T-helper 2 cell treated with Interferon-gamma antibody and Interleukin-4, amounts not matched to agents 5 μg/mL and 100 μg/mL, for 36 hours (primary cell): ENCODE data around the gene MSRB1.
"Not testable (repeated sequence)": the region's sequence is repeated elsewhere in the genome, so short reads cannot be mapped to it uniquely, and the experiment has no call there.

Source experiments
- DNase-seq: peaks from one replicate; pipeline ENCODE4 v3.0.0; 2021; ENCODE audit warnings: low spot score
- H3K27ac Mint-ChIP-seq: one replicate; pipeline ENCODE4 v1.8.0; 2021; ENCODE audit warnings: mild to moderate bottlenecking, mixed read lengths
- H3K27me3 Mint-ChIP-seq: one replicate; pipeline ENCODE4 v1.8.0; 2021; ENCODE audit warnings: low read depth, mixed read lengths
- H3K36me3 Mint-ChIP-seq: one replicate; pipeline ENCODE4 v1.8.0; 2021; ENCODE audit warnings: low read depth, mixed read lengths
- H3K4me1 Mint-ChIP-seq: one replicate; pipeline ENCODE4 v1.8.0; 2021; ENCODE audit warnings: low read depth, mixed read lengths
- H3K4me3 Mint-ChIP-seq: one replicate; pipeline ENCODE4 v1.8.0; 2022; ENCODE audit warnings: mild to moderate bottlenecking, moderate library complexity, mixed read lengths
- H3K9me3 Mint-ChIP-seq: one replicate; pipeline ENCODE4 v1.8.0; 2021; ENCODE audit warnings: mixed read lengths

The MSRB1 gene

DNA sequence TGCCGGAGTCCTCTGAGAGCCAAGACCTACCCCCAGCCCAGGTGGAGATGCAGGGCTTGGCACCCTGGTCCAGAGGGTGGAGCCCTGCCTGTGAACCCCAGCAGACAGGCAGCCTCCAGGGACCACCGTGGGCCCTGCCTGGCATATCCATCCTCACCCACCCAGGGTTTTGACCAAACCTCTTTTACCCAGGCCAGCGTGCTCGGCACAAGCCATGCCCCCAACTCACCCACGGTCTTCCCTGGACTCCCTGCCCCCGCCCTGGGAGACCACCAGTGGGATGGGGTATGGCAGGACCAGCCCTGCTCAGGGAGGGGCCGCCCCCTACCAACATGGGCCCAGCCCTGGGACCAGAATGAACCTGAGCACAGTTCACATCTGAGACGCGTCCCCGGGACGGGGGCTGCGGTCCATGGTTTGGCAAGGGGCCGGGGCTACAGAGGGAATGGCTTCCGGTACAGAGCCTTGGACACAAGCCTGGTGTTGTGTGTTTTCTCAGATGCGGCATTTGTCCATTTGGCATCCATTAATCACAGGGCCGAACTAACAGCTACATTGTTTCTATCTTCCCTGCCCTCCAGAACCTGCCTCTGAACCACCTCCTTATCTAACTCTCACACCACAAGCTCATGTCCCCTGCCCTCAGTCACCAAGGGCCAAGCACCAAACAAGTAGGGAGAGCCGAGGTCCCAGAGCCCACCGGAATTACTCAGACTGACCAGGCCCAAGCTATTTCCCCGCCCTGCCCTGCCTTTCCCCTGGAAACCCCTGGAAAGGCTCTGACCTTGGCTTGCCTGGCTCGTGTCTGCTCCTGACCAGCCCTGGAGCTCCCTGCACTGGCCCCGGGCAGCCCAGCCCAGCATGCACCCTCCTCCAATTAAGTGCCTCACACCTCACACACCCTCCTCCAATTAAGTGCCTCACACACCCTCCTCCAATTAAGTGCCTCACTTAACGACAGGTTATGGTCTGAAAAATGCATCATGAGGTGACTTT is 38.9 kb downstream of the MSRB1 start:
- no peak for DNase-seq
- Mint-ChIP-seq H3K27ac (no peak overlapping the region), H3K4me3 (no peak overlapping the region), H3K9me3 (no peaks in the 10 kb centered on the region), H3K4me1 (no peaks in the 10 kb centered on the region), H3K27me3 (peaks cover 9% of the 10 kb centered on the region), H3K36me3 (no peaks in the 10 kb centered on the region)

DNA sequence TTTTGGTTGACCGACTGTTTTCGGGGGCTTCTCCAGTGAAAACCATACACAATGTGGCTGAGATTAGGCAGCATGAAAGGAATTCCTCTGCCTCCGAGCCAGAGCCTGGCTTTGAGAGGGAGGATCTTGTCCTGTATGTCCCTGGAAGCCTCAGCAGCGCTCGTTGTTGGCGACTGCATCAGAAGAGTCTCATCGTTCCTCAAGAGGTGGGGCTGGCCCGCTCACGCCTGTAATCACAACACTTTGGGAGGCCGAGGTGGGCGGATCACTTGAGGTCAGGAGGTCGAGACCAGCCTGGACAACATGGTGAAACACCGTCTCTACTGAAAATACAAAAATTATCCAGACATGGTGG is 39.8 kb downstream of the MSRB1 start:
- Mint-ChIP-seq H3K4me3 (no peak overlapping the region), H3K27ac (no peak overlapping the region), H3K4me1 (no peaks in the 10 kb centered on the region), H3K9me3 (no peaks in the 10 kb centered on the region), H3K36me3 (no peaks in the 10 kb centered on the region), H3K27me3 (peaks cover 4% of the 10 kb centered on the region)
- no peak for DNase-seq

DNA sequence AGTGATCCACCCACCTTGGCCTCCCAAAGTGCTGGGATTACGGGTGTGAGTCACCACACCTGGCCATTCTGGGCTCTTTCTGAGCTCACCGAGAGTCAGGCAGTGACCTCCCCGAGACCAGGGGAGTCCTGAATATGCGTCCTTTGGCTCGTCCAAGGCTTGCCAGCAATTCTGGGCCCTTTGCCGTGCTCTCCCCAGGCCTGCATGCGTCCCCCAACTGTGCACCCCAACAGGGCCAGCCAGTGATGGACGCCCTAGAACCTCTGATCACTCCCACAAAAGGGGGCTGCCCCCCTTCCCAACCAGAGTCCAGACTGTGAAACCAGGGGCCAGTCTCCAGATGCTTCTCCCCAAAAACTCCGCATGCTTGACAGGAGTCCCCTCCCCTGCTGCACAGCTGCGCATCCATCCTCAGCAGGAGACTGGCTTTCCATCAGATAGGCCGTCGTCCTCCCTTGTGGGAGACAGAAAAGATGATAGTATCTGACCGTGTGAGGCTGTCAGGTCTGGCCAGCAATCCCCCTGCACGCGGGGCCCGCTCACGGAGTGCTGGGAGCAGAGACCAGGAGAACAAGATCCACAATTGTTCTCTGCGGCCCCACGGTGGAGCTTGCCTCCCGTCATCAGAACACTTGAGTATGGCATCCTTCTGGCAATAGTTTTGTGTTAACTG is 40.3 kb downstream of the MSRB1 start:
- Mint-ChIP-seq H3K9me3 (no peaks in the 10 kb centered on the region), H3K27ac (no peak overlapping the region), H3K4me1 (no peaks in the 10 kb centered on the region), H3K27me3 (peaks cover 4% of the 10 kb centered on the region), H3K4me3 (no peak overlapping the region), H3K36me3 (no peaks in the 10 kb centered on the region)
- no peak for DNase-seq

DNA sequence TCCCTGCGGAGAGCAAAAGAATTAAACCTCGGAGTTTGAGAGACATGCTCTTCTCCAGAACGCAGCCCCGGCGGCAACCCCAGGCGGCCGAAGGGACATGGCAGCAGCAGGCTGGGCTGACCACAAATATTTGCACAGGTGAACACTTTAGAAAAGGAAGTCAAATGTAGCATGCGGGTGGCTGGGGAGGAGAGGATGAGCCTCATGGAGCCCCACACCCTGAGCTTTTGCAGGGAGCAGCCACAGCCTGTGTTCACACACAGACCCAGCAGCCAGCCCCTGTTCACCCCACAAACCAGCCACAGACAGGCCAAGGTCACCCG is 42.6 kb downstream of the MSRB1 start:
- H3K4me1 Mint-ChIP-seq = no peaks in the 10 kb centered on the region
- no peak for DNase-seq
- H3K27me3 Mint-ChIP-seq = no peaks in the 10 kb centered on the region
- H3K4me3 Mint-ChIP-seq = no peak overlapping the region
- no peaks in the 10 kb centered on the region for H3K9me3 Mint-ChIP-seq
- H3K27ac Mint-ChIP-seq = no peak overlapping the region
- no peaks in the 10 kb centered on the region for H3K36me3 Mint-ChIP-seq

DNA sequence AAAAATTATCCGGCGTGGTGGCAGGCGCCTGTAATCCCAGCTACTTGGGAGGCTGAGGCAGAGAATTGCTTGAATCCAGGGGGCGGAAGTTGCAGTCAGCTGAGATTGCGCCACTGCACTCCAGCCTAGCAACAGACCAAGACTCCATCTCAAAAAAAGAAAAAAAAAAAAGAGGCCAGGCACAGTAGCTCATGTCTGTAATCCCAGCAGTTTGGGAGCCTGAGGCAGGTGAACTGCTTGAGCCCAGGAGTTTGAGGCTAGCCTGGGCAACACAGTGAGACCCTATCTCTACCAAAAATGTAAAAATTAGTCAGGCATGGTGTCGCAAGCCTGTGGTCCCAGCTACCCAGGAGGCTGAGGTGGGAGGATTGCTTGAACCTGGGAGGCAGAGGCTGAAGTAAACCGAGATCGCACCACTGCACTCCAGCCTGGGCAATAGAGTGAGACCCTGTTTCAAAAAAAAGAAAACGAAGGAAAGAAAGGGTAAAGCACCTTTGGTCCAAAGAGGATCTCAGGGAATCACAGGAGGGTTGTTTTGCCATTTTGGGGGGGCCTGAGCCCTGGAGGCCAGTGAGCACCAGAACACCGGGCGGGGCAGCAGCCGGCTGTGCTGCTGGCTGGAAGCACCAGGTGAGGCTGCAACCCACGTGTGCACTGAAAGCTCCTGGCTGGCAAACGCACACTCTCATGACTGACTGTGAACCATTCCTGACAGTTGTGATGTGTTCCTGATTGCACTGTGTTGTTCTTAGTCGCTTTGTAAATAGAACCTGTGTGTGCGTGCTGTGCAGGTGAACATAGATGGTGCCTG is 43.2 kb downstream of the MSRB1 start:
- Mint-ChIP-seq H3K4me1 (no peaks in the 10 kb centered on the region), H3K36me3 (no peaks in the 10 kb centered on the region), H3K27ac (no peak overlapping the region), H3K4me3 (no peak overlapping the region), H3K27me3 (no peaks in the 10 kb centered on the region), H3K9me3 (no peaks in the 10 kb centered on the region)
- DNase-seq = no peak

DNA sequence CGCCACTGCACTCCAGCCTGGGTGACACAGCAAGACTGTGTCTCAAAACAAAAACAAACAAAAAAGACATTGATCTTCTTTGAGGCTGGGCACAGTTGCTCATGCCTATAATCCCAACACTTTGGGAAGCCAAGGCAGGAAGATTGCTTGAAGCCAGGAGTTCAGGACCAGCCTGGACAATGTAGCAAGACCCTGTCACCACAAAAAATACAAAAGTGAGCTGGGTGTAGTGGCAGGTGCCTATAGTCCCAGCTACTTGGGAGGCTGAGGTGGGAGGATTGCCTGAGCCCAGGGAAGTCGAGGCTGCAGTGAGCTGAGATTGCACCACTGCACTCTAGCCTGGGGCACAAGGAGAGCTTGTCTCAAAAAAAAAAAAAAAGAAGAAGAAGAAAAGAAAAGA is 45.3 kb downstream of the MSRB1 start:
- not testable (repeated sequence) for H3K27ac Mint-ChIP-seq, H3K4me3 Mint-ChIP-seq, DNase-seq, H3K36me3 Mint-ChIP-seq, H3K27me3 Mint-ChIP-seq, H3K9me3 Mint-ChIP-seq, H3K4me1 Mint-ChIP-seq

DNA sequence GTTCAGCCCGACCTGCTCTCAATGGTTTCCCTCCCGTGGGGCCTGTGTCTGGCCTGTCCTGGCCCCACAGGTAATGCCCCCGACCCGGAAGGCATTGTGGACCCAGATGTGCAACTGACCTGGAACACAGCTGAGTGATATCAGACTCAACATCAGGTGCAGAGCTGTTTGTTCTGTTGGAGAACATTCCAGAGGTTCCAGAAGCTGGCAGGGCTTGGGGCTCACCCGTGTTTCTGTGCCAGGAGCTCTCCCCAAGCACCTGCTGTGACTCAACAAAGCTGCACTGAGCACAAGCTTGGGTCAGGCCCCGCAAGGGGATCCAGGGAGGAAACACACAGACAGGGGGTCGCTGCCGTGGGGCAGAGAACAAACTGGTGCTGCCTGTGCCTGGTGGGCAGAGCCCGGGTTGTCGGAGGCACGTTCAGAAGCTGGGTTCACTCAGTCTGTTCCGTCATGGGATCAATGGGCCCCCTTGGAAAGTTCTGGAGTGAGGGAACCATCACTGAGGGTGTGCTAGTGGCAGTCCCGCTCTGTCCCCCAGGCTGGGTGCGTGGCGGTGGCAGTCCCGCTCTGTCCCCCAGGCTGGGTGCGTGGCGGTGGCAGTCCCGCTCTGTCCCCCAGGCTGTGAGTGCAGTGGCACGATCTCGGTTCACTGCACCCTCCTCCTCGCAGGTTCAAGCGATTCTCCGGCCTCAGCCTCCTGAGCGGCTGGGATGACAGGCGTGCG is 46.9 kb downstream of the MSRB1 start:
- no peak for DNase-seq
- Mint-ChIP-seq H3K9me3 (no peaks in the 10 kb centered on the region), H3K4me3 (no peak overlapping the region), H3K4me1 (no peaks in the 10 kb centered on the region), H3K36me3 (no peaks in the 10 kb centered on the region), H3K27ac (no peak overlapping the region), H3K27me3 (no peaks in the 10 kb centered on the region)

DNA sequence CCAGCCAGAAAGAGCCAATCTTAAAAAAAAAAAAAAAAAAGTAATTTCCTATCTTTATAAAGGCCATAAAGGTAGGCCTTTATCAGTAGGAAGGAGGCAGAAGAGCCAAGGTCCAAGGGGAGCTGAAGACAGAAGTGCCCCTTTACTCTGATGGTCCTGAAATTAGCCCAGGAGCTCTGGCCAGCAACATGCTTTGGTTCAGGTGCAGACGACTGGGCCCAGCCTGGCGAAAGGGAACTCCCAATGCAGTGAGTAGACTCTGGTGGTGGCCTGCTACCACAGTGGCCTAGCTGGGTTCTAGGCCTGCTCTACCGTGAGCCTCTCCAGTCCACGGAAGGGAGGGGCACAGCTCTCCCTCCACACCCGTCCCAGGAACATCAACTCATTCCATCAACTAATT is 47.9 kb downstream of the MSRB1 start:
- H3K9me3 Mint-ChIP-seq = no peaks in the 10 kb centered on the region
- peaks cover 4% of the 10 kb centered on the region for H3K27me3 Mint-ChIP-seq
- H3K27ac Mint-ChIP-seq = no peak overlapping the region
- no peaks in the 10 kb centered on the region for H3K36me3 Mint-ChIP-seq
- no peak for DNase-seq
- H3K4me1 Mint-ChIP-seq = no peaks in the 10 kb centered on the region
- no peak overlapping the region for H3K4me3 Mint-ChIP-seq

DNA sequence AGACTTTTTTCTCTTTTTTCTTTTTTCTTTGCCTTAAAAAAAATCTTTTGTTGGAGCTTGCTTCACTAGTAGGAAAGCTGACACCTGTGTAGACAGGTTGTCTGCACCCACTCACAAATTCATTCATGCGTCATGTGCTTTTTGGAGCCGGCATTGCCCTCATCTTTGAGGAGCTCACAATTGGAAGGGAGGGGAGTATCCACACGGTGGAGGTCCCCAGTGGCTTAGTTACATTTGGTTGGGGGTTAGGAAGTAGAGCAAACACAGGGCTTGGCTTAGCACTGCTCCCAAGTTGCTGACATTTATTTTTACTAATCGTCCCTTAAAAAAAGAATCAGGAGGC is 52.3 kb downstream of the MSRB1 start:
- Mint-ChIP-seq H3K27me3 (peaks cover 6% of the 10 kb centered on the region), H3K4me1 (no peaks in the 10 kb centered on the region), H3K36me3 (no peaks in the 10 kb centered on the region), H3K4me3 (no peak overlapping the region), H3K27ac (no peak overlapping the region), H3K9me3 (no peaks in the 10 kb centered on the region)
- no peak for DNase-seq

DNA sequence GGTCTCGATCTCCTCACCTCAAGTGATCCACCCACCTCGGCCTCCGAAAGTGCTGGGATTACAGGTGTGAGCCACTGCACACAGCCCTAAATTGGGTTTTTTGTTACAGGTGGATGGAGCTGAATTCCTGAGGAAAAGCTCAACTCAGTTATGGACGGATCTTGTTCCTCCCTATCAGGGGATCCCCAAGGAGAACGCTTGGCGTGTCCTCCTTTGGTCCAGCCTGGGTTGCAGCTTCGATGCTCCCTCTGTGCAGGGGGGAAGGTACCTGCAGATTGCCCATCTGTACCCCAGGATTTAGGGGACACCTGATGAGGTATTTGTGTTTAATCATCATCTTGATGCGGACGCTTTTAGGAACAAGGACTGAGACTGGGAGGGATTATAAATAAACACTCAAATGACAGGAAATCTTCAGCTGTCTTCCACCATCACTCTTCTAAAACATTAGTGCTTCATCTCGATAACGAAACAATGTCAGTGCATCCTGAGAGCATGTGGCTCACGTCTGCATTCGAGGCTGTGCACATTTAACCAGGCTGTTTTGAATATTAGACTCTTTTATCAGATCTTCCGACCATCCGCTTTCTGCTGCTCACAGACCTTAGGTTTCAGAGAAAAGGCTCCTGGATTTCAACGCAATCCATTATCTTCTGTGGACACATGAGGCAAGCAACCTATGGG is 52.8 kb downstream of the MSRB1 start:
- H3K4me3 Mint-ChIP-seq = no peak overlapping the region
- H3K27me3 Mint-ChIP-seq = peaks cover 6% of the 10 kb centered on the region
- no peak for DNase-seq
- no peak overlapping the region for H3K27ac Mint-ChIP-seq
- H3K4me1 Mint-ChIP-seq = no peaks in the 10 kb centered on the region
- no peaks in the 10 kb centered on the region for H3K36me3 Mint-ChIP-seq
- H3K9me3 Mint-ChIP-seq = no peaks in the 10 kb centered on the region
